HepG2 (cell line): ENCODE measurements around the gene MYO18A. TPM values are rescaled to one million over a fixed set of nuclear protein-coding genes. Genes with fewer than 3 reads are reported as not detected.
A peak's percentile ranks its signal among the peaks of the same experiment; 100 is the strongest.

Source experiments
- ATAC-seq: fragments of 200-7000 bp; cut with Tn5 transposase; 3 replicates; pipeline ENCODE4 v1.9.1; 2020; ENCODE audit warnings: mild to moderate bottlenecking, moderate library complexity
- BruUV-seq: library from RNA; stranded (reverse); fragments of 400-500 nt; replicated peaks from 2 replicates; lab custom pipeline; 2021; lab: Mats Ljungman, UMichigan
- CTCF ChIA-PET: fragments of 300-600 bp; formaldehyde crosslinking; extraction: SDS; loops from one replicate; lab custom pipeline; 2021; ENCODE audit warnings: low total read pairs, inconsistent platforms, low intra/inter-chr PET ratio; lab: Yijun Ruan, JAX
- POLR2A ChIA-PET: fragments of 350-600 bp; sonication (Branson Sonifier 250); formaldehyde crosslinking; loops from one replicate; lab custom pipeline; 2020; ENCODE audit warnings: antibody characterized with exemption, inconsistent platforms; lab: Yijun Ruan, JAX
- DNase-seq: peaks from one replicate; pipeline ENCODE4 v3.0.0-alpha.2; 2015; ENCODE audit warnings: low spot score
- FAIRE-seq: peaks from 3 replicates; lab custom pipeline; 2011; peaks lifted over from hg19 to GRCh38; lab: Jason Lieb, UNC
- H2AFZ ChIP-seq: one replicate; pipeline ENCODE4 v1.6.1; 2011; ENCODE audit warnings: low read length, inconsistent platforms
- H3K27ac ChIP-seq: fragments of 300-600 bp; 3 replicates; pipeline ENCODE4 v1.8.0; 2011; ENCODE audit warnings: mixed run types, mild to moderate bottlenecking, mixed read lengths, low read length, inconsistent platforms; ENCODE audit not compliant: insufficient read depth; ENCODE audit errors: extremely low read length
- H3K27me3 ChIP-seq, 2 experiments: fragments of 200-600 bp in 1 of 2; 2 replicates in 1 of 2; 3 replicates in 1 of 2; pipeline versions ENCODE4 v1.6.0 to v1.8.0; 2011; ENCODE audit warnings: low read length in 2 of 2, mild to moderate bottlenecking in 2 of 2, moderate library complexity in 2 of 2, inconsistent platforms in 1 of 2; ENCODE audit not compliant: insufficient read depth in 2 of 2, control insufficient read depth in 1 of 2
- H3K36me3 ChIP-seq, 2 experiments: fragments of 200-600 bp in 1 of 2; replicated peaks in 1 of 2; 2 replicates in 1 of 2; 3 replicates in 1 of 2; pipeline versions ENCODE4 v1.5.1 to v1.8.0; 2011; ENCODE audit warnings: low read length in 2 of 2, inconsistent platforms in 1 of 2; ENCODE audit not compliant: insufficient read depth in 2 of 2, control insufficient read depth in 1 of 2
- H3K4me1 ChIP-seq: 2 replicates; pipeline ENCODE4 v1.5.1; 2012; ENCODE audit warnings: low read length, inconsistent platforms; ENCODE audit not compliant: insufficient read depth
- H3K4me2 ChIP-seq: 2 replicates; pipeline ENCODE4 v1.6.0; 2011; ENCODE audit warnings: low read depth, low read length, inconsistent platforms
- H3K4me3 ChIP-seq, 3 experiments: fragments of 200-600 bp in 1 of 3; sonication (generic), shearing (Covaris generic) in 1 of 3; replicated peaks in 1 of 3; 2 replicates each; pipeline ENCODE4 v1.5.1; 2011 to 2016; ENCODE audit warnings: low read length in 3 of 3, inconsistent platforms in 2 of 3, low read depth in 2 of 3, mild to moderate bottlenecking in 2 of 3, control low read depth in 1 of 3, mixed read lengths in 1 of 3; ENCODE audit not compliant: insufficient read depth in 1 of 3
- H3K79me2 ChIP-seq: one replicate; pipeline ENCODE4 v1.6.1; 2011; ENCODE audit warnings: low read length, inconsistent platforms; ENCODE audit not compliant: insufficient read depth
- H3K9ac ChIP-seq: 2 replicates; pipeline ENCODE4 v1.6.0; 2011; ENCODE audit warnings: mild to moderate bottlenecking, low read depth, low read length, inconsistent platforms; ENCODE audit not compliant: insufficient read depth
- H3K9me3 ChIP-seq: 2 replicates; pipeline ENCODE4 v1.5.1; 2012; ENCODE audit warnings: mild to moderate bottlenecking, low read length
- H4K20me1 ChIP-seq: 2 replicates; pipeline ENCODE4 v1.6.0; 2011; ENCODE audit warnings: inconsistent platforms, mild to moderate bottlenecking, low read length, moderate library complexity; ENCODE audit not compliant: insufficient read depth
- MAFF ChIP-seq: IDR thresholded peaks from 2 replicates; pipeline ENCODE4 v1.6.1; 2011; ENCODE audit warnings: low read depth, low read length, improper control_type of control experiment
- MAFK ChIP-seq, 2 experiments: IDR thresholded peaks in 1 of 2; conservative IDR thresholded peaks in 1 of 2; 2 replicates each; pipeline ENCODE4 v1.6.1; 2011; ENCODE audit warnings: improper control_type of control experiment in 2 of 2, low read length in 2 of 2
- NR2F6 ChIP-seq, 2 experiments: IDR thresholded peaks; 2 replicates each; pipeline ENCODE4 v1.6.1; 2016; ENCODE audit warnings: antibody characterized with exemption in 1 of 2, mild to moderate bottlenecking in 1 of 2
- PLRG1 ChIP-seq: fragments of 450-650 bp; conservative IDR thresholded peaks from 2 replicates; pipeline ENCODE4 v1.6.1; 2016
- ZBTB3 ChIP-seq: sonication (generic); formaldehyde crosslinking; IDR thresholded peaks from 2 replicates; pipeline ENCODE4 v1.4.0; 2020; ENCODE audit warnings: low read depth, mild to moderate bottlenecking, moderate library complexity, missing genetic modification reagents, borderline replicate concordance
- ZFP36L1 ChIP-seq: sonication (generic); formaldehyde crosslinking; IDR thresholded peaks from 2 replicates; pipeline ENCODE4 v1.8.0; 2022; ENCODE audit warnings: mild to moderate bottlenecking, missing genetic modification reagents, moderate library complexity
- WGBS: methylation state at CpG from one replicate; pipeline ENCODE4 v1.1.6; 2017; ENCODE audit warnings: low lambda C conversion rate; 5-methylcytosine and 5-hydroxymethylcytosine counted together
- in situ Hi-C: cut with HindIII; loops from 2 replicates; pipeline ENCODE4 v1.10.0; 2017; ENCODE audit warnings: low pct_unique_long_range_greater_than_20kb; ENCODE audit not compliant: extremely low pct_ligation_motif_present
- intact Hi-C: fragments of 100-400 bp; cut with micrococcal nuclease; formaldehyde crosslinking; loops from one replicate; pipeline ENCODE4 v1.10.0; 2022; ENCODE audit not compliant: unreplicated experiment
- polyA plus RNA-seq, 8 experiments: library from polyadenylated mRNA; depleted of rRNA in 3 of 8; stranded (reverse) in 7 of 8; unstranded in 1 of 8; fragments of >200 nt; fragmentation: Illumina TruSeq in 4 of 8; extraction: Trizol in 4 of 8; gene quantifications; 2 replicates each; pipeline versions ENCODE4 v1.2.1 to v1.2.3, GENCODE V29; 2011 to 2016; ENCODE audit warnings: low read depth in 4 of 8, missing spikeins in 1 of 8, mixed read lengths in 1 of 8; ENCODE audit not compliant: insufficient read depth in 1 of 8
- total RNA-seq, 5 experiments: library from RNA; depleted of rRNA; stranded (reverse); fragments of >200 nt; fragmentation: Illumina TruSeq; extraction: Trizol; gene quantifications; 2 replicates each; pipeline ENCODE4 v1.2.3, GENCODE V29; 2016; ENCODE audit warnings: low read depth in 1 of 5
- TF ChIP-seq, protein P1 (sequence below): IDR thresholded peaks from 2 replicates; pipeline ENCODE4 v1.6.1; 2012; ENCODE audit warnings: inconsistent platforms
- TF ChIP-seq, protein P2 (sequence below): IDR thresholded peaks from 2 replicates; pipeline ENCODE4 v1.6.1; 2016; ENCODE audit warnings: missing genetic modification reagents, missing compliant biosample characterization
- TF ChIP-seq, protein P3 (sequence below): sonication (generic); formaldehyde crosslinking; IDR thresholded peaks from 2 replicates; pipeline ENCODE4 v1.5.0; 2020; ENCODE audit warnings: mild to moderate bottlenecking, missing genetic modification reagents
- TF ChIP-seq, protein P4 (sequence below): sonication (generic); formaldehyde crosslinking; IDR thresholded peaks from 2 replicates; pipeline ENCODE4 v1.4.0; 2020; ENCODE audit warnings: missing genetic modification reagents

The MYO18A gene
- total and polyA plus RNA-seq, 2 of the 13 experiments (the other 11 are each of a cell fraction or from before 2014, with no cell fraction given): 16.8 to 24.8 TPM

- Histone ChIP-seq H2AFZ (no peak overlapping the region), H4K20me1 (peaks cover 5% of the 10 kb centered on the region; the same call in 1 of the 2 replicates), H3K9ac (no peak overlapping the region), H3K4me2 (no peak overlapping the region), H3K36me3 (peaks cover 10 to 27% of the 10 kb centered on the region in 2 experiments), H3K4me1 (peaks cover 24% of the 10 kb centered on the region), H3K27me3 (no peaks in the 10 kb centered on the region), H3K27ac (no peak overlapping the region), H3K79me2 (no peaks in the 10 kb centered on the region), H3K4me3 (no peak overlapping the region), H3K9me3 (no peaks in the 10 kb centered on the region)
- TF ChIP-seq NR2F6 (IDR thresholded peaks at IDR 0.05): no peak
- no peak for TF ChIP-seq NR2F6 (CRISPR knock-in tag; IDR thresholded peaks at IDR 0.05)
- TF ChIP-seq PLRG1: no peak
- TF ChIP-seq, protein P1, sequence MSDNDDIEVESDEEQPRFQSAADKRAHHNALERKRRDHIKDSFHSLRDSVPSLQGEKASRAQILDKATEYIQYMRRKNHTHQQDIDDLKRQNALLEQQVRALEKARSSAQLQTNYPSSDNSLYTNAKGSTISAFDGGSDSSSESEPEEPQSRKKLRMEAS: no peak
- TF ChIP-seq, protein P2, sequence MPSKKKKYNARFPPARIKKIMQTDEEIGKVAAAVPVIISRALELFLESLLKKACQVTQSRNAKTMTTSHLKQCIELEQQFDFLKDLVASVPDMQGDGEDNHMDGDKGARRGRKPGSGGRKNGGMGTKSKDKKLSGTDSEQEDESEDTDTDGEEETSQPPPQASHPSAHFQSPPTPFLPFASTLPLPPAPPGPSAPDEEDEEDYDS (CRISPR knock-in tag): no peak
- no peak for TF ChIP-seq ZFP36L1 (CRISPR knock-in tag)
- TF ChIP-seq ZBTB3: no peak
- DNase-seq (no peak), ATAC-seq (no peak), FAIRE-seq (no peak)
- BruUV-seq: no TSS peak
- in situ Hi-C loops (no loop called here), intact Hi-C loops (loop anchor here (5.0 to 10.0 kb wide), 2 partner anchors 35 to 113 kb away; partner anchors contain the start of gene PIPOX)
- ChIA-PET CTCF (no interaction called here), POLR2A (no interaction called here)
- 100% methylated on average over 6 of the region's 7 CpGs for WGBS
Observed at GRCh38 chr17:29077320-29077719, 102.9 kb downstream of the MYO18A start.

GRCh38 chr17:29076722-29077121 lies 103.5 kb downstream of the MYO18A start:
- peaks cover 5% of the 10 kb centered on the region; the same call in 1 of the 2 replicates for H4K20me1 ChIP-seq
- 100% methylated on average over 4 of the region's 7 CpGs for WGBS
- BruUV-seq: no TSS peak
- no peak overlapping the region for H3K9ac ChIP-seq
- no peak overlapping the region for H3K27ac ChIP-seq
- intact Hi-C loops (loop anchor here (5.0 to 10.0 kb wide), 2 partner anchors 34 to 112 kb away; partner anchors contain the start of gene PIPOX), in situ Hi-C loops (no loop called here)
- CTCF ChIA-PET: no interaction called here
- peaks cover 24% of the 10 kb centered on the region for H3K4me1 ChIP-seq
- peaks cover 7 to 21% of the 10 kb centered on the region in 2 experiments for H3K36me3 ChIP-seq
- H3K4me2 ChIP-seq: peak overlapping the region; percentile 41
- no peaks in the 10 kb centered on the region for H3K79me2 ChIP-seq
- TF ChIP-seq MAFF (0 out of 2 replicates have a peak, but pooled peaks have one; percentile 19), MAFK (conservative IDR thresholded peaks at IDR 0.05 in 1 of 2, IDR thresholded peaks at IDR 0.05 in 1 of 2; ENCODE audit: low read length in 2 of 2) (peak; percentile 26 to 45; a peak in 3 of 4 replicates)
- TF ChIP-seq, protein P3, sequence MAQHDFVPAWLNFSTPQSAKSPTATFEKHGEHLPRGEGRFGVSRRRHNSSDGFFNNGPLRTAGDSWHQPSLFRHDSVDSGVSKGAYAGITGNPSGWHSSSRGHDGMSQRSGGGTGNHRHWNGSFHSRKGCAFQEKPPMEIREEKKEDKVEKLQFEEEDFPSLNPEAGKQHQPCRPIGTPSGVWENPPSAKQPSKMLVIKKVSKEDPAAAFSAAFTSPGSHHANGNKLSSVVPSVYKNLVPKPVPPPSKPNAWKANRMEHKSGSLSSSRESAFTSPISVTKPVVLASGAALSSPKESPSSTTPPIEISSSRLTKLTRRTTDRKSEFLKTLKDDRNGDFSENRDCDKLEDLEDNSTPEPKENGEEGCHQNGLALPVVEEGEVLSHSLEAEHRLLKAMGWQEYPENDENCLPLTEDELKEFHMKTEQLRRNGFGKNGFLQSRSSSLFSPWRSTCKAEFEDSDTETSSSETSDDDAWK (CRISPR knock-in tag): no peak
- TF ChIP-seq, protein P4, sequence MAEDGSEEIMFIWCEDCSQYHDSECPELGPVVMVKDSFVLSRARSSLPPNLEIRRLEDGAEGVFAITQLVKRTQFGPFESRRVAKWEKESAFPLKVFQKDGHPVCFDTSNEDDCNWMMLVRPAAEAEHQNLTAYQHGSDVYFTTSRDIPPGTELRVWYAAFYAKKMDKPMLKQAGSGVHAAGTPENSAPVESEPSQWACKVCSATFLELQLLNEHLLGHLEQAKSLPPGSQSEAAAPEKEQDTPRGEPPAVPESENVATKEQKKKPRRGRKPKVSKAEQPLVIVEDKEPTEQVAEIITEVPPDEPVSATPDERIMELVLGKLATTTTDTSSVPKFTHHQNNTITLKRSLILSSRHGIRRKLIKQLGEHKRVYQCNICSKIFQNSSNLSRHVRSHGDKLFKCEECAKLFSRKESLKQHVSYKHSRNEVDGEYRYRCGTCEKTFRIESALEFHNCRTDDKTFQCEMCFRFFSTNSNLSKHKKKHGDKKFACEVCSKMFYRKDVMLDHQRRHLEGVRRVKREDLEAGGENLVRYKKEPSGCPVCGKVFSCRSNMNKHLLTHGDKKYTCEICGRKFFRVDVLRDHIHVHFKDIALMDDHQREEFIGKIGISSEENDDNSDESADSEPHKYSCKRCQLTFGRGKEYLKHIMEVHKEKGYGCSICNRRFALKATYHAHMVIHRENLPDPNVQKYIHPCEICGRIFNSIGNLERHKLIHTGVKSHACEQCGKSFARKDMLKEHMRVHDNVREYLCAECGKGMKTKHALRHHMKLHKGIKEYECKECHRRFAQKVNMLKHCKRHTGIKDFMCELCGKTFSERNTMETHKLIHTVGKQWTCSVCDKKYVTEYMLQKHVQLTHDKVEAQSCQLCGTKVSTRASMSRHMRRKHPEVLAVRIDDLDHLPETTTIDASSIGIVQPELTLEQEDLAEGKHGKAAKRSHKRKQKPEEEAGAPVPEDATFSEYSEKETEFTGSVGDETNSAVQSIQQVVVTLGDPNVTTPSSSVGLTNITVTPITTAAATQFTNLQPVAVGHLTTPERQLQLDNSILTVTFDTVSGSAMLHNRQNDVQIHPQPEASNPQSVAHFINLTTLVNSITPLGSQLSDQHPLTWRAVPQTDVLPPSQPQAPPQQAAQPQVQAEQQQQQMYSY (CRISPR knock-in tag): no peak
- no peaks in the 10 kb centered on the region for H3K27me3 ChIP-seq
- no peak overlapping the region for H2AFZ ChIP-seq
- ATAC-seq (no peak), DNase-seq (no peak), FAIRE-seq (no peak)
- POLR2A ChIA-PET: no interaction called here
- H3K4me3 ChIP-seq: no peak overlapping the region
- no peaks in the 10 kb centered on the region for H3K9me3 ChIP-seq
